Caco-2 (cell line): ENCODE data around the gene PDZD2. TPM values are rescaled to one million over a fixed set of nuclear protein-coding genes. Genes with fewer than 3 reads are reported as not detected.
"Not testable (repeated sequence)": the region's sequence is repeated elsewhere in the genome, so short reads cannot be mapped to it uniquely, and the experiment has no call there.

Experiments used
- BruUV-seq: library from RNA; stranded (reverse); fragments of 400-500 nt; replicated peaks from 2 replicates; lab custom pipeline; 2021; lab: Mats Ljungman, UMichigan
- CTCF ChIA-PET: fragments of 300-600 bp; sonication (Branson Sonifier 250); formaldehyde crosslinking; loops from one replicate; lab custom pipeline; 2022; ENCODE audit warnings: antibody characterized with exemption; lab: Charles Lee
- POLR2A ChIA-PET: fragments of 300-600 bp; sonication (Branson Sonifier 250); formaldehyde crosslinking; loops from one replicate; lab custom pipeline; 2022; ENCODE audit warnings: antibody characterized with exemption; lab: Charles Lee
- DNase-seq, 2 experiments: peaks; one replicate each; pipeline versions ENCODE4 v3.0.0 to v3.0.0-alpha.2; 2020 to 2022
- H3K27me3 ChIP-seq: replicated peaks from 2 replicates; pipeline ENCODE4 v1.6.0; 2011; ENCODE audit warnings: low read length; ENCODE audit not compliant: control insufficient read depth, insufficient read depth
- H3K36me3 ChIP-seq: 2 replicates; pipeline ENCODE4 v1.5.1; 2011; ENCODE audit warnings: low read length; ENCODE audit not compliant: control insufficient read depth, insufficient read depth
- H3K4me1 ChIP-seq: fragments of 250-450 bp; sonication (Bioruptor Pico); 2 replicates; pipeline ENCODE4 v1.5.1; 2020; ENCODE audit warnings: mild to moderate bottlenecking
- H3K4me3 ChIP-seq: 2 replicates; pipeline ENCODE4 v1.5.1; 2011; ENCODE audit warnings: low read depth, mild to moderate bottlenecking, control low read depth, low read length
- H3K9me3 ChIP-seq: fragments of 250-450 bp; sonication (Bioruptor Pico); 2 replicates; pipeline ENCODE4 v1.5.1; 2020; ENCODE audit warnings: mild to moderate bottlenecking, moderate library complexity
- H3K27ac Mint-ChIP-seq: one replicate; pipeline ENCODE4 v1.8.0; 2022; ENCODE audit warnings: mixed read lengths; ENCODE audit not compliant: unreplicated experiment
- H3K27me3 Mint-ChIP-seq: one replicate; pipeline ENCODE4 v1.8.0; 2022; ENCODE audit warnings: mixed read lengths; ENCODE audit not compliant: insufficient read depth, unreplicated experiment
- H3K36me3 Mint-ChIP-seq: one replicate; pipeline ENCODE4 v1.8.0; 2022; ENCODE audit warnings: mild to moderate bottlenecking, mixed read lengths; ENCODE audit not compliant: insufficient read depth, unreplicated experiment
- H3K4me1 Mint-ChIP-seq: one replicate; pipeline ENCODE4 v1.8.0; 2022; ENCODE audit warnings: low read depth, mixed read lengths; ENCODE audit not compliant: unreplicated experiment
- H3K4me3 Mint-ChIP-seq: one replicate; pipeline ENCODE4 v1.8.0; 2022; ENCODE audit warnings: mild to moderate bottlenecking, moderate library complexity, mixed read lengths; ENCODE audit not compliant: unreplicated experiment
- H3K9me3 Mint-ChIP-seq: one replicate; pipeline ENCODE4 v1.8.0; 2022; ENCODE audit warnings: mixed read lengths; ENCODE audit not compliant: unreplicated experiment
- intact Hi-C: fragments of 100-400 bp; cut with micrococcal nuclease; formaldehyde crosslinking; loops from one replicate; pipeline ENCODE4 v1.10.0; 2022; ENCODE audit not compliant: unreplicated experiment
- total RNA-seq: library from RNA; stranded (reverse); gene quantifications from 2 replicates; pipeline ENCODE4 v1.2.3, GENCODE V29; 2022
- TF ChIP-seq, protein P1 (sequence below), 2 experiments: fragments of 200-600 bp in 1 of 2; IDR thresholded peaks; 1 replicate in 1 of 2; 2 replicates in 1 of 2; pipeline versions ENCODE4 v1.5.1 to v1.8.0; 2011 to 2022; ENCODE audit warnings: antibody characterized with exemption in 1 of 2, control low read depth in 1 of 2, inconsistent platforms in 1 of 2, low read depth in 1 of 2, low read length in 1 of 2, mild to moderate bottlenecking in 1 of 2, moderate library complexity in 1 of 2; ENCODE audit not compliant: insufficient read depth in 1 of 2, severe bottlenecking in 1 of 2, unreplicated experiment in 1 of 2

PDZD2 gene
- total RNA-seq, 1 experiment from 2014 or later, result 0.16 TPM

DNA sequence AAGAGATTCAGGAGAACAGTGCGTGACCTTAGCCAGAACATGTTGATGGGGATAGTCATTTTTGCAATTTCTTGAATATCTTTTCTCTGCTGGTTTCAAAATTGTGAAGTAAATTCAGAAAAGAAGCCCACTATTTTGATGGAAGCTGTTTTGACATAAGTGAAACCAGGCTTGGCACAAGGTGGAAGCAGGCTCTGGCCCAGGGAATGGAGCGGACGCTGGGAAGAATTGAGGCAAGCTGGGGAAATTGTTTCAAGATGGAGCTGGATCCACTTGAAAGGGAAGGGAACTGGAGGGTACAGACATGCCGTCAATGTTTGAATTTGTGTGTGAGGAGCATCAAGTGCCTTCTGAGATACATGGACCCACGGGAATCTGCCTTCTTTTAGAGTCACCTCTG is 328.0 kb downstream of the PDZD2 start:
- POLR2A ChIA-PET, result no interaction called here
- H3K36me3 ChIP-seq, result no peaks in the 10 kb centered on the region
- no peaks in the 10 kb centered on the region for H3K9me3 ChIP-seq
- Mint-ChIP-seq H3K4me1 (peaks cover 7% of the 10 kb centered on the region), H3K36me3 (peaks cover 8% of the 10 kb centered on the region), H3K27ac (no peak overlapping the region), H3K9me3 (no peaks in the 10 kb centered on the region), H3K4me3 (no peak overlapping the region), H3K27me3 (no peaks in the 10 kb centered on the region)
- intact Hi-C loops, result no loop called here
- no TSS peak for BruUV-seq
- no peak for DNase-seq
- H3K27me3 ChIP-seq, result no peaks in the 10 kb centered on the region
- CTCF ChIA-PET, result no interaction called here
- no peak overlapping the region for H3K4me3 ChIP-seq
- no peaks in the 10 kb centered on the region for H3K4me1 ChIP-seq
- TF ChIP-seq, protein P1, sequence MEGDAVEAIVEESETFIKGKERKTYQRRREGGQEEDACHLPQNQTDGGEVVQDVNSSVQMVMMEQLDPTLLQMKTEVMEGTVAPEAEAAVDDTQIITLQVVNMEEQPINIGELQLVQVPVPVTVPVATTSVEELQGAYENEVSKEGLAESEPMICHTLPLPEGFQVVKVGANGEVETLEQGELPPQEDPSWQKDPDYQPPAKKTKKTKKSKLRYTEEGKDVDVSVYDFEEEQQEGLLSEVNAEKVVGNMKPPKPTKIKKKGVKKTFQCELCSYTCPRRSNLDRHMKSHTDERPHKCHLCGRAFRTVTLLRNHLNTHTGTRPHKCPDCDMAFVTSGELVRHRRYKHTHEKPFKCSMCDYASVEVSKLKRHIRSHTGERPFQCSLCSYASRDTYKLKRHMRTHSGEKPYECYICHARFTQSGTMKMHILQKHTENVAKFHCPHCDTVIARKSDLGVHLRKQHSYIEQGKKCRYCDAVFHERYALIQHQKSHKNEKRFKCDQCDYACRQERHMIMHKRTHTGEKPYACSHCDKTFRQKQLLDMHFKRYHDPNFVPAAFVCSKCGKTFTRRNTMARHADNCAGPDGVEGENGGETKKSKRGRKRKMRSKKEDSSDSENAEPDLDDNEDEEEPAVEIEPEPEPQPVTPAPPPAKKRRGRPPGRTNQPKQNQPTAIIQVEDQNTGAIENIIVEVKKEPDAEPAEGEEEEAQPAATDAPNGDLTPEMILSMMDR (IDR thresholded peaks at IDR 0.05; ENCODE audit: insufficient read depth in 1 of 2, low read depth in 1 of 2, low read length in 1 of 2, severe bottlenecking in 1 of 2, unreplicated experiment in 1 of 2), result no peak

DNA sequence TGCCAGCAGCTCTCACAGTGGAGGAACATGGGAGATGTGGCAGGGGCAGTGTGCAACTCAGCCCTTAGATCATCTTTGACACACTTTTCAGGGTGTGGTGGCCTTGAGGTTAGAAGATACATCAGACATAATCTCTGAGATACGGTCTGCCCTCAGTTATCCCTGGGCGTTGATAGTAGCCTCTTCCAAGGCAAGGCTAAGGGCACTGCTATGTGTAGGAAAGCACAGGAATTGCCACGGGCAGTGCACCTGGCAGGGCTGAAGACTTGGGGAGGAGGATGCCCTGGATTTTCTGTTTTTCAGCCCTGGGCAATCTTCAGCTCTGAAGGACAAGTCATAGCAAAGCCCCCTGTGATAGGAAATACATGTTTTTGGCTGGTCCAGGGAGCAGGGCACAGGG is 328.5 kb downstream of the PDZD2 start:
- H3K36me3 ChIP-seq, result no peaks in the 10 kb centered on the region
- no peaks in the 10 kb centered on the region for H3K27me3 Mint-ChIP-seq
- H3K4me3 Mint-ChIP-seq, result no peak overlapping the region
- no peak overlapping the region for H3K27ac Mint-ChIP-seq
- peaks cover 7% of the 10 kb centered on the region for H3K4me1 Mint-ChIP-seq
- no peak for DNase-seq
- TF ChIP-seq, protein P1 (IDR thresholded peaks at IDR 0.05; ENCODE audit: insufficient read depth in 1 of 2, low read depth in 1 of 2, low read length in 1 of 2, severe bottlenecking in 1 of 2, unreplicated experiment in 1 of 2), result no peak
- intact Hi-C loops, result no loop called here
- H3K4me3 ChIP-seq, result no peak overlapping the region
- ChIA-PET POLR2A (no interaction called here), CTCF (no interaction called here)
- no peaks in the 10 kb centered on the region for H3K9me3 Mint-ChIP-seq
- no peaks in the 10 kb centered on the region for H3K9me3 ChIP-seq
- H3K36me3 Mint-ChIP-seq, result peaks cover 8% of the 10 kb centered on the region
- no TSS peak for BruUV-seq
- no peaks in the 10 kb centered on the region for H3K4me1 ChIP-seq
- H3K27me3 ChIP-seq, result no peaks in the 10 kb centered on the region

DNA sequence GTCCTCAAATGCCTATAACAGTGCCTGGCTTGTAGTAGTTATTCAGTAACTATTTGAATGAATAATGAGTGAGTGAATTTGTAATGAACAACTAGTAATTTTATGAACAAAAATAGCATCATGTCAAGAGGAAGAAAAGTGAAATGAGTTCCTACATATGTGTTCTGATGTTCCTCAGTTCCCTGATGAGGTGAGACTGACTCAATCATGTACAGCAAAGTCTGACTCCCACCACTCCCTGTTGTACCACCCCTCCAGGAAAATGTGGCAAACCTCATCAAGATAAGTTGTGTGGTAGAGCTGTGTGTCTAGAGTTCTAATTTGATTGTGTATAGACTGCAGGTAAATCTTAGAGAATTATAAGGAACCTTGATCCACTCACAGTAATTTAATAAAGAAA is 333.6 kb downstream of the PDZD2 start:
- POLR2A ChIA-PET, result no interaction called here
- H3K4me3 ChIP-seq, result no peak overlapping the region

GRCh38 chr5:31975189-31975612 is 336.3 kb downstream of the PDZD2 start:
- H3K9me3 ChIP-seq, H3K4me1 ChIP-seq, H3K9me3 Mint-ChIP-seq, intact Hi-C loops, H3K36me3 ChIP-seq, H3K4me3 Mint-ChIP-seq, CTCF ChIA-PET, POLR2A ChIA-PET, BruUV-seq, H3K4me3 ChIP-seq, H3K4me1 Mint-ChIP-seq, H3K27ac Mint-ChIP-seq, DNase-seq, H3K27me3 Mint-ChIP-seq, H3K27me3 ChIP-seq, H3K36me3 Mint-ChIP-seq: not testable (repeated sequence)

More for the DNA sequence above, 333.6 kb downstream of the PDZD2 start:
- H3K9me3 ChIP-seq, result 0 out of 2 replicates have a peak, but pooled peaks cover 4% of the 10 kb centered on the region
- H3K36me3 Mint-ChIP-seq, result no peaks in the 10 kb centered on the region
- intact Hi-C loops, result no loop called here
- BruUV-seq, result no TSS peak
- no peaks in the 10 kb centered on the region for H3K4me1 ChIP-seq
- H3K4me3 Mint-ChIP-seq, result no peak overlapping the region
- no peaks in the 10 kb centered on the region for H3K9me3 Mint-ChIP-seq
- H3K36me3 ChIP-seq, result no peaks in the 10 kb centered on the region
- no peaks in the 10 kb centered on the region for H3K27me3 Mint-ChIP-seq
- H3K27ac Mint-ChIP-seq, result no peak overlapping the region
- TF ChIP-seq, protein P1 (IDR thresholded peaks at IDR 0.05; ENCODE audit: insufficient read depth in 1 of 2, low read depth in 1 of 2, low read length in 1 of 2, severe bottlenecking in 1 of 2, unreplicated experiment in 1 of 2), result no peak
- no peaks in the 10 kb centered on the region for H3K4me1 Mint-ChIP-seq
- DNase-seq, result no peak
- CTCF ChIA-PET, result no interaction called here
- no peaks in the 10 kb centered on the region for H3K27me3 ChIP-seq
